ENCODE results near the gene DNAJC8.

DNA sequence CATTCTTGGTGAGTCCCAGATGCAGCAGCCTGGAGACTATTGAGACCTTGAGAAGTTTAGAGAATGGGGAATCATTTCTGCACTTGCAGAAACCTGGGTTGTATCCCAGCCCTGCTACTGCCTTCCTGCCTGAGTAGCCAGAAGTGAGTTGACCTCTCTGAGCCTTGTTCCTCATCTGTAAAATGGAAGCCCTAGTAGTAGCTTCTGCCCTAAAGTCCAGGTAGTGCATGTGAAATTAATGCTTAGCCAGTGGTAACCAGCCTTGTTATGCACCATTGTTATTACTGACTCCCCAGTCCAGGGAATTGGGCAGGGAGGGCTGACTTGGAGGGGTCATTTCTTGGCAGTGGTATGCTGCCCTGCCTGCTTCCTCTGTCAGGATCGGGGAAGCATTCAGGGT lies 32.1 kb upstream of the DNAJC8 start:
- TF ChIP-seq CTCF (IDR thresholded peaks at IDR 0.05) (no peak), POLR2AphosphoS5 (IDR thresholded peaks at IDR 0.05) (no peak), POLR2A (IDR thresholded peaks at IDR 0.05; ENCODE audit: low read depth) (no peak)

Data from esophagus muscularis mucosa (tissue), 3 donors.